Mucosa of stomach (tissue), 1 donor: ENCODE results near the gene PEAR1.

ENCODE experiments used
- H3K27me3 ChIP-seq: one replicate; pipeline ENCODE4 v1.7.0; 2013; ENCODE audit warnings: mild to moderate bottlenecking, low read length; ENCODE audit not compliant: control insufficient read depth, insufficient read depth
- H3K36me3 ChIP-seq: one replicate; pipeline ENCODE4 v1.7.0; 2013; ENCODE audit warnings: low read length; ENCODE audit not compliant: control insufficient read depth, insufficient read depth
- H3K4me1 ChIP-seq: one replicate; pipeline ENCODE4 v1.7.0; 2013; ENCODE audit warnings: mild to moderate bottlenecking, low read length; ENCODE audit not compliant: control insufficient read depth, insufficient read depth
- H3K4me3 ChIP-seq: one replicate; pipeline ENCODE4 v1.7.0; 2013; ENCODE audit warnings: low read length
- H3K9ac ChIP-seq: one replicate; pipeline ENCODE4 v1.7.0; 2013; ENCODE audit warnings: mild to moderate bottlenecking, low read length, moderate library complexity
- H3K9me3 ChIP-seq: one replicate; pipeline ENCODE4 v1.7.0; 2013; ENCODE audit warnings: mild to moderate bottlenecking, low read length, moderate library complexity; ENCODE audit not compliant: control insufficient read depth
- donor health status: Pancreatic carcinoma.

PEAR1 gene, protein sequence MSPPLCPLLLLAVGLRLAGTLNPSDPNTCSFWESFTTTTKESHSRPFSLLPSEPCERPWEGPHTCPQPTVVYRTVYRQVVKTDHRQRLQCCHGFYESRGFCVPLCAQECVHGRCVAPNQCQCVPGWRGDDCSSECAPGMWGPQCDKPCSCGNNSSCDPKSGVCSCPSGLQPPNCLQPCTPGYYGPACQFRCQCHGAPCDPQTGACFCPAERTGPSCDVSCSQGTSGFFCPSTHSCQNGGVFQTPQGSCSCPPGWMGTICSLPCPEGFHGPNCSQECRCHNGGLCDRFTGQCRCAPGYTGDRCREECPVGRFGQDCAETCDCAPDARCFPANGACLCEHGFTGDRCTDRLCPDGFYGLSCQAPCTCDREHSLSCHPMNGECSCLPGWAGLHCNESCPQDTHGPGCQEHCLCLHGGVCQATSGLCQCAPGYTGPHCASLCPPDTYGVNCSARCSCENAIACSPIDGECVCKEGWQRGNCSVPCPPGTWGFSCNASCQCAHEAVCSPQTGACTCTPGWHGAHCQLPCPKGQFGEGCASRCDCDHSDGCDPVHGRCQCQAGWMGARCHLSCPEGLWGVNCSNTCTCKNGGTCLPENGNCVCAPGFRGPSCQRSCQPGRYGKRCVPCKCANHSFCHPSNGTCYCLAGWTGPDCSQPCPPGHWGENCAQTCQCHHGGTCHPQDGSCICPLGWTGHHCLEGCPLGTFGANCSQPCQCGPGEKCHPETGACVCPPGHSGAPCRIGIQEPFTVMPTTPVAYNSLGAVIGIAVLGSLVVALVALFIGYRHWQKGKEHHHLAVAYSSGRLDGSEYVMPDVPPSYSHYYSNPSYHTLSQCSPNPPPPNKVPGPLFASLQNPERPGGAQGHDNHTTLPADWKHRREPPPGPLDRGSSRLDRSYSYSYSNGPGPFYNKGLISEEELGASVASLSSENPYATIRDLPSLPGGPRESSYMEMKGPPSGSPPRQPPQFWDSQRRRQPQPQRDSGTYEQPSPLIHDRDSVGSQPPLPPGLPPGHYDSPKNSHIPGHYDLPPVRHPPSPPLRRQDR

DNA sequence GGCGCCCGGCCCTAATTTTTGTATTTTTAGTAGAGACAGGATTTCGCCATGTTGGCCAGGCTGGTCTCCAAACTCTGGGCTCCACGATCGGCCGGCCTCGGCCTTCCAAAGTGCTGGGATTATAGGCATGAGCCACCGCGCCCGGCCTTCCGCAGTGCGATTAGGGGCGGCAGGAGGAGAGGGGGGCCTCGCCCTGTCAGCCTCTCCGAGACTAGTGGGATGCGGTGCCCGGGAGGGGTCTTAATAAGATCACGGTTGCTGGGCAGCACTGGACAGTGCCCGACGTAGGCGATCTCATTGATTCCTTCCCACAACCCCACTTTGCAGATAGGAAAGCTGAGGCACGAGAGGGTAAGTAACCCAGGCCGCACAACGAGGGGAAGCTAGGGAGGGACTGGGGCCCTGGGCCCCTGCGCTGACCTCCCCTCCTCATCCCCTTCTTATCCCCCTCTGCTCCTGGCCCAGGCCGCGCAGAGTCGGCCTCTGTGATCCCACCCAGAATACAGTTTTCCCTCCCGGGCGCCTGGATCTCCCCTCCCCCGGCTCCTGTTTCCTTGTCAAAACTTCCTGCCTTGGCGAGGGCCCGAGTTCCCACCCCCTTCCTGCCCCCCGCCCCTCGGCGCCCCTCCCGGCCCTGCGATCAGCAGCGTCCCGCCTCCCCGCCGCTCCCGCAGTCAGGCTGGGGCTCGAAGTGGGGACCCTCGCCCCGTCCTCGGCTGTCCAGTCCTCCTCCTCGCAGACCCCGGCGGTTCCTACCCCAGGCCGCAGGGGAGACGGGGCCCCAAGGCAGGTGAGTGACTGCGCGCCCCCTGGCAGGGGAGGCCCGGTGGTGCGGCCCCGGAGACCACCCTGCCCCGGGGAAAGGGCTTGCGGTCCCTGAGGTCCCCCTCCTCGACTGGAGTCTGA lies at the start of gene PEAR1:
TSS of gene PEAR1 (plus strand) at position 671 of the 906 bp plus-strand sequence. CDS start 10,209 bp downstream, outside the sequence.
- Histone ChIP-seq H3K4me3 (no peak within 1 kb of the TSS), H3K36me3 (no peaks in the 10 kb centered on the region), H3K9me3 (no peaks in the 10 kb centered on the region), H3K27me3 (peaks cover 46% of the 10 kb centered on the region), H3K4me1 (peaks cover 5% of the 10 kb centered on the region), H3K9ac (peak within 1 kb of the TSS; percentile 39)

DNA sequence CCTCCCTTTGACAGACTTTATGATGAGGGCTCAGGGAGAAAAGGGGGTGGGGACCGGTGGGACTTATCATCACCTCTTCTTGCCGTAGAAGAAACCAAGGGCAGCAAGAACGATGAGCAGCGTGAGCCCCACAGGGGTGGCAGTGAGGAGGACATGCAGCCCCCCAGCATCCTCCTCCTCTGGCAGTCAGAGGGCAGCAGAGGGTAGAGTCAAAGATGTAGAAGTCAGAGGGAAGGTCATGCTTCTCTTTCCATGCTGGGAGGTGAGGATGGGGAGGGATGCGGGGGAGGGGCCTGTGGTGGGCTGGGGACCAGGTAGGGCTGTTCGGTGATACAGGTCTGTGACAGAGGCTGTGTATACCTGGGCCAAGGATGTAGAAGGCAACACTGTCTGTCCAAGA lies 49.4 kb upstream of the PEAR1 start:
- H3K27me3 ChIP-seq = peaks cover 89% of the 10 kb centered on the region

DNA sequence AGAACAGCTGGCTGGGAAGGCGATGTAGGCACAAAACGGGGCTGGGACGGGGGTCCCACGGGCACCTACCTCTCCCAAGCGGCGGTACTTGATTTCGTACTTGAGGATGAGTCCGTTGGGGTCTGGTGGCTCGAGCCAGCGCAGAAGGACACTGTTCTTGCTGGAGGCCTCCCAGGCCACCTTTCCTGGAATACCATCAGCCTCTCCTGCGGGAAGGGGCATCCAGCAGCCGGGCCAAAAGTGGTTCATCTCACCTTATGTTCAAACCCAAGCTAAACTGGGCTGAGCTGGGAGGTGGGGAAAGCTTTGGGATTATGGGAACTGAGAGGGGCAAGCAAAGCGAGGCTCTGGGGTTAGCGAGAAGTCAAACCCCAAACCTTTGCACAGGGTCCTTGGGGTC lies 48.9 kb upstream of the PEAR1 start:
- no peak overlapping the region for H3K4me3 ChIP-seq
- peaks cover 89% of the 10 kb centered on the region for H3K27me3 ChIP-seq
- H3K36me3 ChIP-seq = no peaks in the 10 kb centered on the region
- H3K9me3 ChIP-seq = no peaks in the 10 kb centered on the region
- H3K4me1 ChIP-seq = peaks cover 7% of the 10 kb centered on the region
- no peak overlapping the region for H3K9ac ChIP-seq

More for the DNA sequence above, 49.4 kb upstream of the PEAR1 start:
- no peak overlapping the region for H3K9ac ChIP-seq
- no peak overlapping the region for H3K4me3 ChIP-seq
- no peaks in the 10 kb centered on the region for H3K36me3 ChIP-seq
- H3K4me1 ChIP-seq = peaks cover 7% of the 10 kb centered on the region
- no peaks in the 10 kb centered on the region for H3K9me3 ChIP-seq

DNA sequence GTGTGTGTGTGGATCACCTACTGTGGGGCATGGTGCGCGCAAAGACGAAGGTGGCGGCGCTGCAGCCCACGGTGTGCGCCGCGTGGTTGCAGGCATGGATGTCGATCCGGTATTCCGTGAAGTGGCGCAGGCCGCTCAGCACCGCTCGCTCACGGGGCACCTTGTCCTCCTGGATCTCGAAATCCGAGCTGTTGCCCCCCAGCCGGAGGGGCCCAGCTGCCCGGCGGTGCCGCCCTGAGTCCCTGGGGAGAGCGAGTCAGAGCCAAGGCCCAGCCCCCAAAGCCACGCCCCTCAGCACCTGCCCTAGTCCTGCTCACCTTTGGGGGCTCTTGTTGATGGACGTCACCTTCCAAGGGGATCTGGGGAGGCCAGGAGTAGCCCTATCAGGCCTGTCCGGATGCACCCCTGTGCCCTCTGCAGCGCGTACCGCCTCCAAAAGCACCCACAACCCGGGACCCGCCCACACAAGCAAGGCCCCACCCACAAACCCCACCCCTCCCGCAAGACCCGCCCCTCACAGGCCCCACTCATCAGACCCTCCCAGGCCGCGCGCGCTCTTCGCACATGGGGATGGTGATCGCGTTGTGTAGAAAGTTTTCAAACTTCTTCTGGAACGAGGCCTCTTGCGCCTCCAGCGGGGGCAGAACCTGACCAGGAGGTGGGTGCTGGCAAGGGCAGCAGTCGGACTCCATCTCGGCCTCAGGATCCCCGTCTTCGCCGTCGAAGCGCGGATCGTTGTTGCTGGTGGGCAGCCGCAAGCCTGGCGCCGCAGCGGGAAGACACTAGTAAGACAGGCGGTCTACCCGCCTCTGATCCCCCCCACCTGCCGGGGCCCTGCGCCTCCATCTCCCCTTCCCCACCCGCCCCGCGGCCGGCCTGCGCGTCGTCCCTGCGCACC lies 48.2 kb upstream of the PEAR1 start:
- no peaks in the 10 kb centered on the region for H3K9me3 ChIP-seq
- peaks cover 7% of the 10 kb centered on the region for H3K4me1 ChIP-seq
- H3K27me3 ChIP-seq = peaks cover 85% of the 10 kb centered on the region
- no peaks in the 10 kb centered on the region for H3K36me3 ChIP-seq
- H3K9ac ChIP-seq = no peak overlapping the region
- no peak overlapping the region for H3K4me3 ChIP-seq

DNA sequence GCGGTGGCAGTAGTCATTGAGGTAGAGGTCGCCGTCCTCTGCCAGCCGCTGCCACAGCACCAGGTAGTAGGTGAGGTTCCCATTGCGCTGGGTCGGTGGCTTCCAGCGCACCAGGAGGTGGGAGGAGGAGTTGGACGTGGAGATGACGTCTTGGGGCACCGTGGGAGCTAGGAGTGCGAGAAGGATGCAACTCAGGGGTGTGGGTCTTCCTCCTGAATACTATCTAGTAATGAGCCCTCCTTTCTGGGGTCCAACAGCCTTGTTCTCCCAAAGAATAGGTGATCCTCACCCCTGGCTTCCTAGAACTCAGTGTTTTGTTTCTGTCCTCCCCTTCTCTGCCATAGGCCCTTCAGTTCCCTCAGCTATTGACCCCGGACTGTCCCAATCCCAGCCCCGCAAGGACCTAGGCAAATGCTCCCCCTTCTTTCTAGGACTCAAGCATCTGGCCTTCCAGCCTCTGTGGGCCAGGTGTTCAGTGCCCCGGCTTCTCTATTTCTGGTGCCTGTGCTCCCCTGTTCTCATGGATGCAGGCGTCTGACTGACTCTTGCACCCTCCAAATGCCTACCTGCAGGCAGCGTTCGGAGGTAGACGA lies 47.5 kb upstream of the PEAR1 start:
- Histone ChIP-seq H3K27me3 (peaks cover 82% of the 10 kb centered on the region), H3K4me1 (peaks cover 7% of the 10 kb centered on the region), H3K4me3 (no peak overlapping the region), H3K36me3 (no peaks in the 10 kb centered on the region), H3K9ac (no peak overlapping the region), H3K9me3 (no peaks in the 10 kb centered on the region)

DNA sequence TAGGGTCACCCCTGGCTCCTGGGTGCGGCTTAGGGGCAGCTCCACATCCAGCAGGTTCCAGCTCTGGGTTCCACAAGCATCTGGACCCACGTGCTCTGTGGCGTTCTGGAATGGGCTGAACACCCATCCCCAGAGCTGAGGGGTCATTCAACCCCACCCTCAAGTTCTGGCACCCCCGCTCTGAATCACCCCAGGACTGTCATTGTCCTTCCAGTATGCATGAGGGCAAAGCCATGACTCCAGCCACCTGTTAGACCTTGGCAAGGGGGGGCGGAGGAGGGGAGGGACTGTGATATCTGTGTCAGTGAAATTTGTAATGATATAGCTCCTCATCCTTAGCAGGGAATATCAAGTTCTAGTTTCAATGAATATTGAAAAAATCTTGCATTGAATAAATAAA lies 46.9 kb upstream of the PEAR1 start:
- H3K4me1 ChIP-seq = peaks cover 7% of the 10 kb centered on the region
- H3K27me3 ChIP-seq = peaks cover 83% of the 10 kb centered on the region
- H3K9ac ChIP-seq = no peak overlapping the region
- no peaks in the 10 kb centered on the region for H3K9me3 ChIP-seq
- H3K4me3 ChIP-seq = no peak overlapping the region
- H3K36me3 ChIP-seq = no peaks in the 10 kb centered on the region

DNA sequence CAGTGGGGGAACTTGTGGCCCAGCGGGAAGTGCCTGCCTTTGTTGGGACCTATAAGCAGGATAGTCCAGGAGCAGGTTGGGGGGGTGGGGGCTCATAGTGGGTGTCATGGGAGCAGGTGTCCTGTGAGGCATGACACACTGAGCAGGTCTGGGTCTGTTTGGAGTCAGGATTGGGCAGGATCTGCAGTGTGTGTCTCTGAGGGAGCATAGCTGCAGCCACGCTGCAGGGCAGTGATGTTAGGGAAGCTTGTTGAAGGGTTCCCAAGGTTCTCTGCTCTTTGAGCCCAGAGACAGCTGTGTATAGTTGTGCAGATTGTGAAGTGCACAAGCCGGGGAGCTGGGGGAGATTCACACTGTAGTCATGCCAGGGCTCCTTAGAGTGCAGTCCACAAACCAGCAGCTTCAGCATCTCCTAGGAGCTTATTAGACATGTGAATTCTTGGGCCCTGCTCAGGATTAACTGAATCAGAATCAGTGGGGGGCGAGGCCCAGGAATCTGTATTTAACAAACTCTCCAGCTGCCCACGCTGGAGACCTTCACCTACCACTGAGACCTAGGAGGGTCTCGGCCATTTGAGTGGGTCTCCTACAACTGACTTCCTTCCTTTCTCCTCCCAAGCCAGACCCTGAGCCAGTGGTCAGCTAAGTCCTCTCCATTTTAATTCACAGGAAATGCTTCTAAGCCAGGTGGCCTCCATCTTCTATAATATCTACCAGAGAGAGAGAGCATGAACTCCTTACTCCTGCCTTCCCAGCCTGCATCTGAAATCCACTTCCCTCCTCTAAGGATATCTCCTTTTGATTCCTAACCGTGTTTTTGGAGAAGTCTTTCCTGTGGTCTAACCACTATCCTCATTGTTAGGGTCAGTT lies 45.7 kb upstream of the PEAR1 start:
- H3K4me3 ChIP-seq = no peak overlapping the region
- peaks cover 14% of the 10 kb centered on the region for H3K4me1 ChIP-seq
- no peaks in the 10 kb centered on the region for H3K9me3 ChIP-seq
- H3K9ac ChIP-seq = no peak overlapping the region
- peaks cover 79% of the 10 kb centered on the region for H3K27me3 ChIP-seq
- no peaks in the 10 kb centered on the region for H3K36me3 ChIP-seq

DNA sequence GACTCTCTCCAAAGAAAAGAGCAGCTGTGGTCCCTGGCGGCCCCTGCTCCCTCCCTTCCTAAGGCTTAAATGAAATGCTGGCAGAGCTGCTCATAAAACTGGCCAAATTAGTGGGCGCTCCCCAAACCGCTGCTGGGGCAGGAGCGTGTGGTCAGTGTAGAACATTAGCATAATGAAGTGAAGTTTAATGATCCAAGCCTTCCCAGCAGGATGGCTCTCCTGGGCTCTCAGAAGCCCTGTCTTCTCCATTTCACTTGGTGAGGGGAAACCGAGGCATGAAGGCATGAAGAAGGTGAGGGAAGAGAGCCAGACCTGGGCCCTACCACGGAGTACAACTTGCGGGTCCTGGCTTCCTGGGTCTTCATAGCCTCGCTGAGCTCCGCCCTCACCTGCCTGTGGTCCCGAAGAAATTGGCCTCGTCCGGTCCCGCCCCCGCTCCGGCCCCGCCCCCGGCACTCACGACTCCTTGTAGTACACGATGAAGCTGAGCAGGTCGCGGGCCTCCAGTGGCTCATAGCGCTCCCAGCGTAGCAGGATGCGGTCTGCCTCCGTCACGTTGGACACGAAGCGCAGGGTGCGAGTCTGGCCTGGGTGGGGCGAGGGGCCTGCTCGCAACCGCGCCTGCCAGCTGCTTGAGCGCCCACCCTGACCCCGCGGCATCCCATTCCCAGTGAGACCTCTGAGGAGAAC lies 44.9 kb upstream of the PEAR1 start:
- peaks cover 14% of the 10 kb centered on the region for H3K4me1 ChIP-seq

DNA sequence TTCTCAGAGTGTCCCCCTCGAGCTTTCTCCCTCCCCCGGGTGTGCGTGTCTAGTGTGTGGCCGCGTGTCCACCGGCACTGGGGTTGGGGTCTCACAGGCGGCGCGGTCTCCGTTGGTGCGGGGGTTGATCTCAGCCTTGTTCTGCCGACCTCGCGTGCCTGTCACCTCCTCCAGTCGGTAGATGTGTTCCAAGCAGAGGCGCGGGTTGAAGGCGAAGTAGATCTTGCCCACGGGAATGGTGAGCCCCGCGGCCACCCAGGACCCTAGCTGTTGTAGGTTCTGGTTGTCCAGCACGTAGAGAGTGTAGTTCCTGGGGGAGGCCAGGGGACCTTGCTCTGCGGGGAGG lies 44.4 kb upstream of the PEAR1 start:
- Histone ChIP-seq H3K9me3 (no peaks in the 10 kb centered on the region), H3K27me3 (peaks cover 67% of the 10 kb centered on the region), H3K9ac (no peak overlapping the region), H3K36me3 (no peaks in the 10 kb centered on the region), H3K4me3 (no peak overlapping the region), H3K4me1 (peaks cover 14% of the 10 kb centered on the region)

More for the DNA sequence above, 44.9 kb upstream of the PEAR1 start:
- no peaks in the 10 kb centered on the region for H3K36me3 ChIP-seq
- no peak overlapping the region for H3K4me3 ChIP-seq
- H3K9me3 ChIP-seq = no peaks in the 10 kb centered on the region
- H3K9ac ChIP-seq = no peak overlapping the region
- H3K27me3 ChIP-seq = peaks cover 71% of the 10 kb centered on the region
